Prostate gland (tissue), 2 donors: ENCODE measurements around the gene CETP.

Source experiments
- CTCF ChIP-seq, 4 experiments: fragments of 200-600 bp in 2 of 4; fragments of 450-650 bp in 2 of 4; sonication (generic) in 2 of 4; IDR thresholded peaks; 1 replicate in 3 of 4; 2 replicates in 1 of 4; pipeline ENCODE4 v1.5.1; 2016 to 2019; ENCODE audit warnings: antibody characterized with exemption in 4 of 4, mild to moderate bottlenecking in 2 of 4, moderate library complexity in 2 of 4
- POLR2A ChIP-seq: fragments of 450-650 bp; IDR thresholded peaks from one replicate; pipeline ENCODE4 v1.6.1; 2016; ENCODE audit warnings: antibody characterized with exemption, mild to moderate bottlenecking
- POLR2AphosphoS5 ChIP-seq: sonication (generic); formaldehyde crosslinking; IDR thresholded peaks from one replicate; pipeline ENCODE4 v1.6.1; 2017; ENCODE audit warnings: antibody characterized with exemption

- TF ChIP-seq CTCF (IDR thresholded peaks at IDR 0.05) (peak in 2 of 4 experiments; percentile 49 to 58), POLR2A (peak; percentile 89), POLR2AphosphoS5 (peak; percentile 97)
Measured at GRCh38 chr16:56931892-56932720, 29.6 kb upstream of the CETP start, which contains the start of gene HERPUD1.
